Measurements from ENCODE around the gene IMP4. TPM values are rescaled to one million over a fixed set of nuclear protein-coding genes. Genes with fewer than 3 reads are reported as not detected.

The IMP4 gene
- total RNA-seq, 1 experiment from 2014 or later, result 121 TPM

GRCh38 chr2:130378898-130379214, 36.2 kb downstream of the IMP4 start:
- Histone ChIP-seq H3K36me3 (ENCODE audit: control insufficient read depth in 1 of 2, insufficient read depth in 2 of 2, low read length in 2 of 2) (peaks cover 0 to 6% of the 10 kb centered on the region in 2 experiments; a peak in 1 of 4 replicates), H2AFZ (ENCODE audit: low read depth, low read length, poor library complexity, severe bottlenecking) (no peak overlapping the region), H3K4me3 (replicated peaks in 1 of 2; ENCODE audit: low read depth in 1 of 2, low read length in 2 of 2) (no peak overlapping the region), H3K4me2 (ENCODE audit: low read length) (no peak overlapping the region), H3K9ac (ENCODE audit: low read length) (no peak overlapping the region), H3K27me3 (ENCODE audit: insufficient read depth, low read length) (no peaks in the 10 kb centered on the region), H4K20me1 (ENCODE audit: insufficient read depth) (no peaks in the 10 kb centered on the region), H3K4me1 (ENCODE audit: control insufficient read depth in 1 of 2, insufficient read depth in 2 of 2, low read length in 2 of 2) (peaks cover 9 to 15% of the 10 kb centered on the region in 2 experiments; a peak in 3 of 4 replicates), H3K9me3 (ENCODE audit: control insufficient read depth in 1 of 2, insufficient read depth in 1 of 2, low read depth in 1 of 2, low read length in 2 of 2) (no peaks in the 10 kb centered on the region), H3K9me2 (ENCODE audit: insufficient read depth) (no peaks in the 10 kb centered on the region), H3K27ac (ENCODE audit: low read depth, low read length) (no peak overlapping the region), H3K79me2 (ENCODE audit: insufficient read depth, low read length) (no peaks in the 10 kb centered on the region)
- DNase-seq (ENCODE audit: low read depth, low spot score) (no peak), ATAC-seq (no peak)
- RAD21 ChIA-PET (ENCODE audit: low non-redundant PET in 1 of 2, low total read pairs in 2 of 2, uncharacterized antibody in 2 of 2, unreplicated experiment in 2 of 2), result no interaction called here
- BruUV-seq (replicated peaks), result no TSS peak
- TF ChIP-seq RAD21 (IDR thresholded peaks at IDR 0.05; ENCODE audit: low read depth), result no peak
- TF ChIP-seq EGR1 (IDR thresholded peaks at IDR 0.05; ENCODE audit: low read depth), result no peak
- TF ChIP-seq TCF7L2 (IDR thresholded peaks at IDR 0.05; ENCODE audit: borderline replicate concordance, extremely low read depth, insufficient read depth, insufficient read length), result no peak
- CTCF ChIA-PET, result no interaction called here
- POLR2A ChIA-PET, result no interaction called here
- intact Hi-C loops (cut with micrococcal nuclease), result no loop called here

GRCh38 chr2:130380096-130380934, 37.6 kb downstream of the IMP4 start:
- no peaks in the 10 kb centered on the region for H3K9me3 ChIP-seq (ENCODE audit: control insufficient read depth in 1 of 2, insufficient read depth in 1 of 2, low read depth in 1 of 2, low read length in 2 of 2)
- no peak for TF ChIP-seq MAX (IDR thresholded peaks at IDR 0.05)
- TF ChIP-seq POLR2A (IDR thresholded peaks at IDR 0.05; ENCODE audit: borderline replicate concordance, extremely low read depth, insufficient read depth, insufficient read length), result no peak
- no peak for TF ChIP-seq EZH2 (IDR thresholded peaks at IDR 0.05)
- no peak for TF ChIP-seq SP1 (IDR thresholded peaks at IDR 0.05; ENCODE audit: low read depth)
- no peak for TF ChIP-seq CBX3 (IDR thresholded peaks at IDR 0.05; ENCODE audit: low read depth)
- no peak for TF ChIP-seq FOSL1 (IDR thresholded peaks at IDR 0.05; ENCODE audit: low read depth)
- TF ChIP-seq JUND (IDR thresholded peaks at IDR 0.05), result no peak
- TF ChIP-seq ZFX (IDR thresholded peaks at IDR 0.05), result no peak
- TF ChIP-seq CTCF (IDR thresholded peaks at IDR 0.05 in 2 of 3, conservative IDR thresholded peaks at IDR 0.05 in 1 of 3; ENCODE audit: borderline replicate concordance in 1 of 3, insufficient read depth in 1 of 3, low read depth in 2 of 3, low read length in 2 of 3), result no peak
- no peak for TF ChIP-seq RAD21 (IDR thresholded peaks at IDR 0.05; ENCODE audit: low read depth)
- H4K20me1 ChIP-seq (ENCODE audit: insufficient read depth), result no peaks in the 10 kb centered on the region
- H3K27ac ChIP-seq (ENCODE audit: low read depth, low read length), result no peak overlapping the region
- DNase-seq (ENCODE audit: low read depth, low spot score) (no peak), ATAC-seq (no peak; the same call in 1 of the 2 replicates)
- H3K27me3 ChIP-seq (ENCODE audit: insufficient read depth, low read length), result no peaks in the 10 kb centered on the region
- POLR2A ChIA-PET, result no interaction called here
- H3K79me2 ChIP-seq (ENCODE audit: insufficient read depth, low read length), result no peaks in the 10 kb centered on the region
- H3K4me3 ChIP-seq (replicated peaks in 1 of 2; ENCODE audit: low read depth in 1 of 2, low read length in 2 of 2), result no peak overlapping the region
- peaks cover 0 to 6% of the 10 kb centered on the region in 2 experiments; a peak in 1 of 4 replicates for H3K36me3 ChIP-seq (ENCODE audit: control insufficient read depth in 1 of 2, insufficient read depth in 2 of 2, low read length in 2 of 2)
- no TSS peak for BruUV-seq (replicated peaks)
- no peak overlapping the region for H3K4me2 ChIP-seq (ENCODE audit: low read length)
- CTCF ChIA-PET, result no interaction called here
- peaks cover 0 to 1% of the 10 kb centered on the region in 2 experiments; a peak in 2 of 4 replicates for H3K4me1 ChIP-seq (ENCODE audit: control insufficient read depth in 1 of 2, insufficient read depth in 2 of 2, low read length in 2 of 2)
- H2AFZ ChIP-seq (ENCODE audit: low read depth, low read length, poor library complexity, severe bottlenecking), result no peak overlapping the region
- RAD21 ChIA-PET (ENCODE audit: low non-redundant PET in 1 of 2, low total read pairs in 2 of 2, uncharacterized antibody in 2 of 2, unreplicated experiment in 2 of 2), result no interaction called here
- no peak overlapping the region for H3K9ac ChIP-seq (ENCODE audit: low read length)
- intact Hi-C loops (cut with micrococcal nuclease), result no loop called here
- H3K9me2 ChIP-seq (ENCODE audit: insufficient read depth), result no peaks in the 10 kb centered on the region

Measured in HCT116 (cell line).